RWPE2 (cell line): ENCODE data around the gene CDKN2A.
A peak's percentile ranks its signal among the peaks of the same experiment; 100 is the strongest.

Source experiments
- ATAC-seq: fragments of 200-7000 bp; cut with Tn5 transposase; 3 replicates; pipeline ENCODE4 v1.9.1; 2021; ENCODE audit warnings: low read depth
- DNase-seq: peaks from one replicate; pipeline ENCODE4 v3.0.0-alpha.2; 2020; ENCODE audit warnings: low spot score
- H3K27ac ChIP-seq: fragments of 450-650 bp; 2 replicates; pipeline ENCODE4 v1.5.1; 2017; ENCODE audit warnings: mild to moderate bottlenecking; ENCODE audit not compliant: poor library complexity, severe bottlenecking
- H3K27me3 ChIP-seq: fragments of 250-450 bp; sonication (Bioruptor Pico); 2 replicates; pipeline ENCODE4 v1.5.1; 2021; ENCODE audit warnings: mild to moderate bottlenecking, moderate library complexity; ENCODE audit not compliant: insufficient read depth, poor library complexity, severe bottlenecking
- H3K36me3 ChIP-seq: fragments of 250-450 bp; sonication (Bioruptor Pico); 2 replicates; pipeline ENCODE4 v1.5.1; 2020; ENCODE audit warnings: low read depth, mild to moderate bottlenecking, moderate library complexity
- H3K4me1 ChIP-seq: fragments of 250-450 bp; sonication (Bioruptor Pico); 2 replicates; pipeline ENCODE4 v1.5.1; 2021; ENCODE audit warnings: mild to moderate bottlenecking, moderate library complexity; ENCODE audit not compliant: insufficient read depth, poor library complexity, severe bottlenecking
- H3K4me3 ChIP-seq: fragments of 250-450 bp; sonication (Bioruptor Pico); 2 replicates; pipeline ENCODE4 v1.5.1; 2021; ENCODE audit warnings: mild to moderate bottlenecking, moderate library complexity; ENCODE audit not compliant: severe bottlenecking
- H3K9me3 ChIP-seq: fragments of 250-450 bp; sonication (Bioruptor Pico); 2 replicates; pipeline ENCODE4 v1.5.1; 2021; ENCODE audit warnings: mild to moderate bottlenecking, moderate library complexity; ENCODE audit not compliant: severe bottlenecking
- TF ChIP-seq, protein P1 (sequence below): fragments of 450-650 bp; IDR thresholded peaks from one replicate; pipeline ENCODE4 v1.5.1; 2017; ENCODE audit warnings: mild to moderate bottlenecking, moderate library complexity; ENCODE audit not compliant: poor library complexity, severe bottlenecking

Gene CDKN2A

DNA sequence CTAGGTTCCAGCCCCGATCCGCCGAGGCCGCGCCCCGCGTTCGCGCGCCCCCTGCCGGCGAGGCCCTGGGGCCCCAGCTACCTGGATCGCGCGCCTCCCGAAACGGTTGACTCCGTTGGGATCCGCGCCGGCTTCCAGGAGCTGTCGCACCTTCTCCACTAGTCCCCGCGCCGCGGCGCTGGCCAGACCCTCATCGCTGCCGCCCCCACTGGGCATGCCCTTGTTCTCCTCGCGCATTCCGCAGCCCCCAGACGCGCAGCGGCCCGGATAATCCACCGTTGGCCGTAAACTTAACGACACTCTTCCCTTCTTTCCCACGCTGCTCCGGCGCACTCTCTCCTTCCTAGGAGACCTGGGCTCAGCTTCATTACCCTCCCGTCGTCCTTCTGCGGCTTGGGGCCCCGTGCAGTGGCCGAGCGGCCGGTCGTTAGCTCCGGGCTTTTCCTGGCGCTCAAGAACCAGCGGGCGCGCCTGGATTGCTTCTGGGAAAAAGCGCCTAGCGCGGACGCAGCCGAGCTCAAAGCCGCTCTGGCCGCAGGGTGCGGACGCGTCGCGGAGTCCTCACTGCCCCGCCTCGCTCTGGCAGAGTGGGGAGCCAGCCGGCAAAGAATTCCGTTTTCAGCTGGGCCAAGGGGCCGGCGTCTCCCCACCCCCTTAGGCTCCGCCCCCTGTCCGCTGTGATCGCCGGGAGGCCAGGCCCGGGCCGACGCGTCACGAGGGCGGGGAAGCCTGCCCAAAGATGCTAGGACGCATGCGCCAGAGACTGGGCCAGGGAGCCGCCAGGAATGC is 14.7 kb upstream of the CDKN2A start, which contains the start of gene CDKN2B:
Gene CDKN2B (minus strand): TSS at position 589 of the 789 bp plus-strand sequence. CDS start 352 bp downstream, at position 237.
- peak within 1 kb of the TSS; percentile 63 for H3K4me3 ChIP-seq
- H3K27ac ChIP-seq, result peak within 1 kb of the TSS; percentile 65
- peak; percentile 95 for DNase-seq
- no peaks in the 10 kb centered on the region for H3K27me3 ChIP-seq
- peak; percentile 90 for ATAC-seq
- peaks cover 19% of the 10 kb centered on the region for H3K4me1 ChIP-seq
- no peaks in the 10 kb centered on the region for H3K9me3 ChIP-seq
- TF ChIP-seq, protein P1, sequence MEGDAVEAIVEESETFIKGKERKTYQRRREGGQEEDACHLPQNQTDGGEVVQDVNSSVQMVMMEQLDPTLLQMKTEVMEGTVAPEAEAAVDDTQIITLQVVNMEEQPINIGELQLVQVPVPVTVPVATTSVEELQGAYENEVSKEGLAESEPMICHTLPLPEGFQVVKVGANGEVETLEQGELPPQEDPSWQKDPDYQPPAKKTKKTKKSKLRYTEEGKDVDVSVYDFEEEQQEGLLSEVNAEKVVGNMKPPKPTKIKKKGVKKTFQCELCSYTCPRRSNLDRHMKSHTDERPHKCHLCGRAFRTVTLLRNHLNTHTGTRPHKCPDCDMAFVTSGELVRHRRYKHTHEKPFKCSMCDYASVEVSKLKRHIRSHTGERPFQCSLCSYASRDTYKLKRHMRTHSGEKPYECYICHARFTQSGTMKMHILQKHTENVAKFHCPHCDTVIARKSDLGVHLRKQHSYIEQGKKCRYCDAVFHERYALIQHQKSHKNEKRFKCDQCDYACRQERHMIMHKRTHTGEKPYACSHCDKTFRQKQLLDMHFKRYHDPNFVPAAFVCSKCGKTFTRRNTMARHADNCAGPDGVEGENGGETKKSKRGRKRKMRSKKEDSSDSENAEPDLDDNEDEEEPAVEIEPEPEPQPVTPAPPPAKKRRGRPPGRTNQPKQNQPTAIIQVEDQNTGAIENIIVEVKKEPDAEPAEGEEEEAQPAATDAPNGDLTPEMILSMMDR, result peak; percentile 97
- peaks cover 32% of the 10 kb centered on the region for H3K36me3 ChIP-seq

DNA sequence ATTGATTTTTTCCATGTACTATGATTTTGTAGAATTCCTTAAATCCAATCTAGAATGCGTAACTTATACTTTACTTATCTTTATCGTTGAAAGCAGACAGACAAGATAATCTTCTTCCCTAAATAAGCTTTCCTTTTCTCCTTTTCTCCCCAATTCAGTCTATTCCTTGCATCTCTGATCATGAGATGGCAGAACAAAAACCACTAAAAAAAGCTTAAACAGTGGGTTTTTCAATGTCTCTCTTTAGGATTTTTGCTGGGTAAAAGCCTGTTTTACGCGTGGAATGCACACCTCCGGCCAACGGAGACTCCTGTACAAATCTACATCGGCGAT is 14.2 kb upstream of the CDKN2A start:
- Histone ChIP-seq H3K4me3 (peak overlapping the region; percentile 63), H3K9me3 (no peaks in the 10 kb centered on the region), H3K27ac (peak overlapping the region; percentile 65), H3K4me1 (peaks cover 19% of the 10 kb centered on the region), H3K36me3 (peaks cover 31% of the 10 kb centered on the region), H3K27me3 (no peaks in the 10 kb centered on the region)
- DNase-seq, result no peak
- TF ChIP-seq, protein P1, result no peak
- no peak for ATAC-seq

DNA sequence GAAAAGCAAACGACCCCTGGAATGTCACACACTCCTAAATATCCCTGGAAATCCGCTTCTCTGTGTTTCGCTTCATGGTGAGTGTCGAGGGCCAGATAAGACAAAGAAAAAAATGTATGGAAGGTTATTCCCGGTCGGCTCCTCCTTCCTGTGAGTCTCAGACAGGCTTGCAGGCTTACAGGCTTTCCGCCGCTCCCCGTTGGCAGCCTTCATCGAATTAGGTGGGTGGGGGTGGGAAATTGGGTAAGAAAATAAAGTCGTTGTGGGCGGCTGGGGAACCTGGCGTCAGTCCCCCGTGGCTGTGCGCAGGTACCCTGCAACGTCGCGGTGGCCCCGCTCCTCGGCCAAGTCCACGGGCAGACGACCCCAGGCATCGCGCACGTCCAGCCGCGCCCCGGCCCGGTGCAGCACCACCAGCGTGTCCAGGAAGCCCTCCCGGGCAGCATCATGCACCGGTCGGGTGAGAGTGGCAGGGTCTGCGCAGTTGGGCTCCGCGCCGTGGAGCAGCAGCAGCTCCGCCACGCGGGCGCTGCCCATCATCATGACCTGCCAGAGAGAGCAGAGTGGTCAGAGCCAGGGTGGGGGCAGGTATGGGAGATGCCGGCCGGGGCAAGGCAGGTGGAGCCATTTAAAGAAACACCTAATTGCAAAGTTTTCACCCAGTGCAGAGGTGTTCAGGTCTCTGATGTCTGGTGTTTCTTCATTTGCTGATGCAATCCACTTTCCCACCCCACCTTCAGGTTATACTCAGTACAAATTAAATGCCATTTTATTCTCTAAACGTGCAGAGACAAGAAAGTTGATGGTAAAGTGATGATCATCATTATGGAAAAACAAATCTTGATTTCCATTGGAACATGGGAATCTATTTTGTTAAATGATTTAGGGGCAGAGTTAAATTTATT is 11.8 kb upstream of the CDKN2A start:
- H3K4me1 ChIP-seq, result peaks cover 29% of the 10 kb centered on the region
- peak overlapping the region; percentile 65 for H3K27ac ChIP-seq
- ATAC-seq, result no peak
- TF ChIP-seq, protein P1, result no peak
- H3K9me3 ChIP-seq, result no peaks in the 10 kb centered on the region
- H3K4me3 ChIP-seq, result no peak overlapping the region
- no peaks in the 10 kb centered on the region for H3K27me3 ChIP-seq
- peaks cover 32% of the 10 kb centered on the region for H3K36me3 ChIP-seq
- no peak for DNase-seq

DNA sequence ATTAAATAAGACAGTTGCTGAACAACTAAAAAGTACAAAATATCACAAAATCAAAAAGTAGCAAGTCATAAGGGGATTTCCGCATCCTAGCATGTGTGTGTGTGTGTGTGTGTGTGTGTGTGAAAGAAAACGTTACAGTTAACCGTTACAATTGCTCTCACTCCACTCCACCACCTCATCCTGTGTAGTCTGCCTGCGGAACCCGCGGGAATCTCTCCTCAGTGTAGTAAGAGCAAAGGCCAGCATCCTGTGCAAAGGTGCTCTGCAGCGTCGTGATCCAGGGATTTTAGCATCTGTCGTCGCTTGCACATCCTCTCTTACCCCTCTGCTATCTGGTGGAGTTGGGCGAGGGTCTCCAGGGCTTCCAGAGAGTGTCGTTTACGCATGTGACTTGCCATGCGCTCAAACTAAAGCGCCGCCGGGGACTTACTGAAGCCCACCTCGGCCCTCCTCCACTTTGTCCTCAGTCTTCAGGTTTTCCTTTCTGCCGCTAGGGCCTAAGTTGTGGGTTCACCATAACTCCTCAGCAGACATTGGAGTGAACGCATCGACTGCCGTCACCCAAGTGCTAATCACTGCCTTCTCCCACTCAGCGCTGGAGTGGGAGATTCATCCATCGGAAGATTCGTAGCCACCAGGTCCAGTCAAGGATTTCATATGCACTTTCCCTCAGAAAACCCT is 11.0 kb upstream of the CDKN2A start:
- peaks cover 32% of the 10 kb centered on the region for H3K36me3 ChIP-seq
- DNase-seq, result no peak
- no peak overlapping the region for H3K4me3 ChIP-seq
- ATAC-seq, result no peak
- H3K27me3 ChIP-seq, result no peaks in the 10 kb centered on the region
- no peaks in the 10 kb centered on the region for H3K9me3 ChIP-seq
- peak overlapping the region; percentile 18 for H3K27ac ChIP-seq
- H3K4me1 ChIP-seq, result peaks cover 33% of the 10 kb centered on the region
- TF ChIP-seq, protein P1, result no peak
